RWPE1 (cell line): ENCODE results near the gene NAALADL2.

Experiments
- CTCF ChIA-PET: fragments of 350-600 bp; sonication (Branson Sonifier 250); formaldehyde crosslinking; extraction: SDS; loops from one replicate; lab custom pipeline; 2021; lab: Yijun Ruan, JAX
- POLR2A ChIA-PET: fragments of 400-600 bp; formaldehyde crosslinking; extraction: SDS; loops from one replicate; lab custom pipeline; 2020; ENCODE audit warnings: antibody characterized with exemption; ENCODE audit not compliant: low non-redundant PET; lab: Yijun Ruan, JAX
- DNase-seq: peaks from one replicate; pipeline ENCODE4 v3.0.0; 2012; ENCODE audit warnings: low spot score
- H3K27ac ChIP-seq: fragments of 450-650 bp; 2 replicates; pipeline ENCODE4 v1.5.1; 2017
- CTCF ChIP-seq: fragments of 450-650 bp; conservative IDR thresholded peaks from 2 replicates; pipeline ENCODE4 v1.5.1; 2017; ENCODE audit warnings: low read depth, mild to moderate bottlenecking

Gene NAALADL2

GRCh38 chr3:175288621-175289020, 429.5 kb downstream of the NAALADL2 start:
- CTCF ChIA-PET = interaction anchor here (0.7 kb wide), 2 partner anchors 11 to 16 kb away, joined by 3 to 4 read pairs; no protein-coding TSS in a partner anchor
- no peak for TF ChIP-seq CTCF
- no peak overlapping the region for H3K27ac ChIP-seq
- POLR2A ChIA-PET = no interaction called here
- DNase-seq = no peak

- H3K27ac ChIP-seq = no peak overlapping the region
- POLR2A ChIA-PET = no interaction called here
- CTCF ChIA-PET = interaction anchor here (0.6 kb wide), 1 partner anchor 95 kb away, joined by 5 read pairs; no protein-coding TSS in a partner anchor
- TF ChIP-seq CTCF = no peak
- no peak for DNase-seq
These were observed 435.7 kb downstream of the NAALADL2 start for GRCh38 chr3:175294793-175295192.

GRCh38 chr3:175295248-175296130, 436.4 kb downstream of the NAALADL2 start:
- POLR2A ChIA-PET = no interaction called here
- DNase-seq = no peak
- CTCF ChIA-PET = no interaction called here
- no peak overlapping the region for H3K27ac ChIP-seq
- no peak for TF ChIP-seq CTCF

- no peak for TF ChIP-seq CTCF
- H3K27ac ChIP-seq = no peak overlapping the region
- POLR2A ChIA-PET = no interaction called here
- no peak for DNase-seq
- CTCF ChIA-PET = no interaction called here
These were observed 438.1 kb downstream of the NAALADL2 start for GRCh38 chr3:175297216-175297615.

GRCh38 chr3:175301741-175302140, 442.6 kb downstream of the NAALADL2 start:
- TF ChIP-seq CTCF = no peak
- CTCF ChIA-PET = no interaction called here
- no peak for DNase-seq
- POLR2A ChIA-PET = no interaction called here
- no peak overlapping the region for H3K27ac ChIP-seq

GRCh38 chr3:175304404-175304803, 445.3 kb downstream of the NAALADL2 start:
- H3K27ac ChIP-seq = no peak overlapping the region
- ChIA-PET POLR2A (no interaction called here), CTCF (interaction anchor here (0.6 kb wide), 1 partner anchor 15 kb away, joined by 4 read pairs; no protein-coding TSS in a partner anchor)
- no peak for DNase-seq
- no peak for TF ChIP-seq CTCF
